Neural progenitor cell (in vitro differentiated cells): ENCODE data around the gene TIMM8B. TPM values are rescaled to one million over a fixed set of nuclear protein-coding genes. Genes with fewer than 3 reads are reported as not detected.

Source experiments
- DNase-seq: peaks from one replicate; pipeline ENCODE4 v3.0.0-alpha.2; 2016; ENCODE audit warnings: low spot score
- H2AFZ ChIP-seq: fragments of 200-600 bp; sonication (generic); replicated peaks from 2 replicates; pipeline ENCODE4 v1.6.1; 2016; ENCODE audit warnings: antibody characterized with exemption
- H3F3A ChIP-seq: fragments of 200-600 bp; sonication (generic); 2 replicates; pipeline ENCODE4 v1.6.1; 2016; ENCODE audit warnings: antibody characterized with exemption, low read depth
- H3K27ac ChIP-seq: fragments of 200-600 bp; sonication (generic); 2 replicates; pipeline ENCODE4 v1.5.1; 2016; ENCODE audit warnings: mild to moderate bottlenecking
- H3K27me3 ChIP-seq: fragments of 200-600 bp; sonication (generic); 2 replicates; pipeline ENCODE4 v1.6.1; 2016; ENCODE audit warnings: mild to moderate bottlenecking, moderate library complexity
- H3K36me3 ChIP-seq: fragments of 200-600 bp; sonication (generic); 2 replicates; pipeline ENCODE4 v1.5.1; 2016
- H3K4me1 ChIP-seq: fragments of 200-600 bp; sonication (generic); 2 replicates; pipeline ENCODE4 v1.6.1; 2016; ENCODE audit warnings: mixed run types
- H3K4me2 ChIP-seq: fragments of 200-600 bp; sonication (generic); 2 replicates; pipeline ENCODE4 v1.6.1; 2016
- H3K4me3 ChIP-seq: fragments of 200-600 bp; sonication (generic); 2 replicates; pipeline ENCODE4 v1.5.1; 2016
- H3K79me2 ChIP-seq: fragments of 200-600 bp; sonication (generic); 2 replicates; pipeline ENCODE4 v1.6.1; 2016; ENCODE audit warnings: low read depth
- H3K9ac ChIP-seq: fragments of 200-600 bp; sonication (generic); 2 replicates; pipeline ENCODE4 v1.6.1; 2016
- H3K9me3 ChIP-seq: fragments of 200-600 bp; sonication (generic); 2 replicates; pipeline ENCODE4 v1.5.1; 2016; ENCODE audit warnings: low read depth
- H4K20me1 ChIP-seq: fragments of 200-600 bp; sonication (generic); 2 replicates; pipeline ENCODE4 v1.6.1; 2016; ENCODE audit warnings: low read depth
- H3K27ac Mint-ChIP-seq: 3 replicates; pipeline ENCODE4 v1.8.0; 2021; ENCODE audit warnings: mixed read lengths
- H3K27me3 Mint-ChIP-seq: 2 replicates; pipeline ENCODE4 v1.8.0; 2022; ENCODE audit warnings: low read depth, mild to moderate bottlenecking, inconsistent platforms, moderate library complexity, mixed read lengths; ENCODE audit not compliant: insufficient read depth
- H3K36me3 Mint-ChIP-seq: 3 replicates; pipeline ENCODE4 v1.8.0; 2021; ENCODE audit warnings: mixed read lengths
- H3K4me1 Mint-ChIP-seq: 3 replicates; pipeline ENCODE4 v1.8.0; 2021; ENCODE audit warnings: mixed read lengths
- H3K4me3 Mint-ChIP-seq: 3 replicates; pipeline ENCODE4 v1.8.0; 2021; ENCODE audit warnings: mild to moderate bottlenecking, moderate library complexity, mixed read lengths
- H3K9me3 Mint-ChIP-seq: 3 replicates; pipeline ENCODE4 v1.8.0; 2020; ENCODE audit warnings: mixed read lengths
- EZH2 ChIP-seq: fragments of 200-600 bp; sonication (generic); IDR thresholded peaks from 2 replicates; pipeline ENCODE4 v1.6.1; 2017; ENCODE audit warnings: antibody characterized with exemption, mild to moderate bottlenecking, moderate library complexity
- EZH2phosphoT487 ChIP-seq: fragments of 200-600 bp; sonication (generic); IDR thresholded peaks from 2 replicates; pipeline ENCODE4 v1.6.1; 2017; ENCODE audit warnings: antibody characterized with exemption
- small RNA-seq: library from RNA; depleted of rRNA; stranded (forward); fragments of <200 nt; gene quantifications from one replicate; pipeline ENCODE3, GENCODE V24; 2015
- total RNA-seq: library from RNA; depleted of rRNA; stranded (reverse); fragments of >200 nt; gene quantifications from 2 replicates; pipeline ENCODE4 v1.2.3, GENCODE V29; 2015; ENCODE audit warnings: low replicate concordance
- TF ChIP-seq, protein P1 (sequence below): fragments of 200-600 bp; sonication (generic); IDR thresholded peaks from 2 replicates; pipeline ENCODE4 v1.5.1; 2017; ENCODE audit warnings: antibody characterized with exemption, mild to moderate bottlenecking

TIMM8B gene
- total RNA-seq, 1 donor from 2014 or later: 38.9 TPM

DNA sequence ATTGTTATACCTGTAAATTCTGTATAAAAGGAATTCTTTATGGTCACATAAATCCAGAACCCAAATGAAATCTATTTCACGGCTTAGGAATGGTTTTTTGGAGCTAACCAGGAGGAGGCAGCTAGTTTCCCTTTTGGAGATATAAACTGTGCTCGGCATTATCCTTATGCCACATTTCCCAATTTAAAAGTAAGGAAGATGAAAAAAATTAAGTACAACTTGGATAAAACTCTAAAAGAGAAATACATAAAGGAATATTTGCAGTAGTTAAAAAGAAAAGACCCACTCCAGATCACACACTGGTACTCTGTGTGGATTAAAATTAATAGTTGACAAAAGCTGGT, 43.6 kb downstream of the TIMM8B start:
- H3K27ac ChIP-seq: no peak overlapping the region
- H3K36me3 ChIP-seq: peaks cover 27% of the 10 kb centered on the region
- peaks cover 7% of the 10 kb centered on the region for H3K9me3 Mint-ChIP-seq
- H3K79me2 ChIP-seq: peaks cover 28% of the 10 kb centered on the region
- peaks cover 35% of the 10 kb centered on the region for H3K36me3 Mint-ChIP-seq
- H3K4me1 Mint-ChIP-seq: no peaks in the 10 kb centered on the region
- no peaks in the 10 kb centered on the region for H3K27me3 Mint-ChIP-seq
- TF ChIP-seq EZH2phosphoT487 (no peak), EZH2 (no peak)
- TF ChIP-seq, protein P1, sequence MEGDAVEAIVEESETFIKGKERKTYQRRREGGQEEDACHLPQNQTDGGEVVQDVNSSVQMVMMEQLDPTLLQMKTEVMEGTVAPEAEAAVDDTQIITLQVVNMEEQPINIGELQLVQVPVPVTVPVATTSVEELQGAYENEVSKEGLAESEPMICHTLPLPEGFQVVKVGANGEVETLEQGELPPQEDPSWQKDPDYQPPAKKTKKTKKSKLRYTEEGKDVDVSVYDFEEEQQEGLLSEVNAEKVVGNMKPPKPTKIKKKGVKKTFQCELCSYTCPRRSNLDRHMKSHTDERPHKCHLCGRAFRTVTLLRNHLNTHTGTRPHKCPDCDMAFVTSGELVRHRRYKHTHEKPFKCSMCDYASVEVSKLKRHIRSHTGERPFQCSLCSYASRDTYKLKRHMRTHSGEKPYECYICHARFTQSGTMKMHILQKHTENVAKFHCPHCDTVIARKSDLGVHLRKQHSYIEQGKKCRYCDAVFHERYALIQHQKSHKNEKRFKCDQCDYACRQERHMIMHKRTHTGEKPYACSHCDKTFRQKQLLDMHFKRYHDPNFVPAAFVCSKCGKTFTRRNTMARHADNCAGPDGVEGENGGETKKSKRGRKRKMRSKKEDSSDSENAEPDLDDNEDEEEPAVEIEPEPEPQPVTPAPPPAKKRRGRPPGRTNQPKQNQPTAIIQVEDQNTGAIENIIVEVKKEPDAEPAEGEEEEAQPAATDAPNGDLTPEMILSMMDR: no peak
- no peak overlapping the region for H2AFZ ChIP-seq
- H3K4me1 ChIP-seq: no peaks in the 10 kb centered on the region
- peaks cover 16% of the 10 kb centered on the region for H4K20me1 ChIP-seq
- H3K27me3 ChIP-seq: no peaks in the 10 kb centered on the region
- H3K4me3 Mint-ChIP-seq: no peak overlapping the region
- no peak overlapping the region for H3K9ac ChIP-seq
- DNase-seq: no peak
- H3K9me3 ChIP-seq: no peaks in the 10 kb centered on the region
- no peak overlapping the region for H3K4me3 ChIP-seq
- H3K27ac Mint-ChIP-seq: no peak overlapping the region
- no peak overlapping the region for H3K4me2 ChIP-seq
- no peaks in the 10 kb centered on the region for H3F3A ChIP-seq

DNA sequence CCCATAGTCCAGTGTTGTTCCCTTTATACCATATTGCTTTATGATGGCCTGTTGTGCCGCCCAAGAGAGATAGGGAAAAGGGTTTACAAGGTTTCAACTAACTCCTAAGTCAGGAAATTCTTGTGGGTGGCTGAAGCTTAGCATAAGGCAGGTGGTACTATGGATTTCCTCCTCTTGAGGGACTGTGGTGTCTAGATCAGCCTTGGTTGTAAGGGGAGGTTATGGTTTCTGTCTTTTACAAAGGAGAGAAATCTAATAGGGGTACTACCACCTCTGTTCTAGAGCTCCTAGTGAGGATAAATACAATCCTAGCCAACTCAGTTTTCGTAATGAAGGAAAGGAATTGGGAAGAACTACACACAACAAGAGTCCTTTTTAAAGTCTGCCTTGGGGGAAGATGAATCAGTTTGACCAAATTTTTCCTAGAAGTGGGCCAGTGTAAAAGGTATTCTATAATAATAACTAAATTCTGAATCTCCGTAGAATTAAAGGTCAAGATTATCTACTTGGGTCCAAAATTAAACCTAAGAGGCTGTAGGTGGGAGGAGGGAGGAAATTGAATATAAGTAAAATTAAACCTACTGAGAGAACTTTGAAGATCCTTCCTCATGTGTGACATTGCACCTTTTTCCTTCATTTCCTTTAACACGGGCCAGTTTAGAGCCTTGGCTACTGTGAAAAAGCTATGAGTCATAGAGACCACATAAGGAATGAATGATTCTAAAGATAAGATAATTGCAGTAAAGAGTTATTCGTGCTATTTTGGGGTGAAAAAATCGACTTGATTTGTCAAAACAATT, 44.2 kb downstream of the TIMM8B start:
- Histone ChIP-seq H3K4me2 (no peak overlapping the region), H3K27me3 (no peaks in the 10 kb centered on the region), H3K36me3 (peaks cover 27% of the 10 kb centered on the region), H3K27ac (no peak overlapping the region), H3F3A (no peaks in the 10 kb centered on the region), H3K4me3 (no peak overlapping the region), H3K79me2 (peaks cover 28% of the 10 kb centered on the region), H4K20me1 (peaks cover 16% of the 10 kb centered on the region), H3K9ac (no peak overlapping the region), H2AFZ (no peak overlapping the region), H3K9me3 (no peaks in the 10 kb centered on the region), H3K4me1 (no peaks in the 10 kb centered on the region)
- Mint-ChIP-seq H3K27ac (no peak overlapping the region), H3K9me3 (peaks cover 5% of the 10 kb centered on the region), H3K4me3 (no peak overlapping the region), H3K36me3 (peaks cover 33% of the 10 kb centered on the region), H3K27me3 (no peaks in the 10 kb centered on the region), H3K4me1 (no peaks in the 10 kb centered on the region)
- TF ChIP-seq, protein P1: no peak
- TF ChIP-seq EZH2 (no peak), EZH2phosphoT487 (no peak)
- DNase-seq: no peak

DNA sequence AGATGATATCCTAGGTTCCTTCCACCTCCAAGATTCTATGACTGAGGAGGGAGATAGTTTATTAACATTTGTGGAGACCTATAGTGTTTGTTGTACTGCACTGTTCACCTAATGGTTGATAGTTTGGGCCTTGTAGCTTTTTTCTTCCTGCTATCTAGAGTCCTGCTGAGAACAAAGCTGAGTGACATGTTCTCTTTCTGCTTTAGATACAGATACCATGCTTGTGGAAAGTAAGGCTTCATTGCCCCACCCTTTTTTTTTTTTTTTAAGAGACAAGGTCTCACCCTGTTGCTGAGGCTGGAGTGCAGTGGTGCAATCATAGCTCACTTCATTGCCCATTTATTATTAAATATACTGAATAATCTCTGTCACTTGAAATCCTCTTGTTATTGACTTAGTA, 49.0 kb downstream of the TIMM8B start:
- Mint-ChIP-seq H3K27me3 (peaks cover 2% of the 10 kb centered on the region), H3K27ac (no peak overlapping the region), H3K4me1 (no peaks in the 10 kb centered on the region), H3K4me3 (no peak overlapping the region), H3K36me3 (peaks cover 25% of the 10 kb centered on the region), H3K9me3 (no peaks in the 10 kb centered on the region)
- no peak overlapping the region for H3K9ac ChIP-seq
- H3K27me3 ChIP-seq: no peaks in the 10 kb centered on the region
- no peak for TF ChIP-seq EZH2phosphoT487
- TF ChIP-seq, protein P1: no peak
- TF ChIP-seq EZH2: no peak
- H3K4me2 ChIP-seq: no peak overlapping the region
- peaks cover 16% of the 10 kb centered on the region for H3K79me2 ChIP-seq
- no peaks in the 10 kb centered on the region for H3K9me3 ChIP-seq
- peaks cover 16% of the 10 kb centered on the region for H4K20me1 ChIP-seq
- peaks cover 6% of the 10 kb centered on the region for H3K36me3 ChIP-seq
- no peak overlapping the region for H2AFZ ChIP-seq
- no peaks in the 10 kb centered on the region for H3K4me1 ChIP-seq
- H3K4me3 ChIP-seq: no peak overlapping the region
- no peak for DNase-seq
- no peaks in the 10 kb centered on the region for H3F3A ChIP-seq
- no peak overlapping the region for H3K27ac ChIP-seq

Small RNAs within 50 kb of the gene (small RNA-seq; reads per million reads assigned to genes)
- gene AP000907.3: not detected

Other genes starting within 250 kb of the TIMM8B start
- gene ALG9, start 215.2 kb downstream of the TIMM8B start, total RNA-seq: 36.9 and 39.5 TPM in 2 replicates
- gene FDXACB1, start 207.6 kb downstream of the TIMM8B start, total RNA-seq: 4.0 and 6.0 TPM in 2 replicates
- 28.6 and 46.7 TPM in 2 replicates for gene CFAP68, start 207.2 kb downstream of the TIMM8B start, total RNA-seq
- 0.45 TPM in 1 of 2 replicates, not detected in the other for gene CRYAB, start 175.0 kb downstream of the TIMM8B start, total RNA-seq
- gene HSPB2, start 174.0 kb downstream of the TIMM8B start, total RNA-seq: not detected in 2 replicates
- 0.65 TPM in 1 of 2 replicates, not detected in the other for gene C11orf52, start 167.8 kb downstream of the TIMM8B start, total RNA-seq
- 23.6 and 25.2 TPM in 2 replicates for gene DIXDC1, start 149.4 kb downstream of the TIMM8B start, total RNA-seq
- 48.2 and 55.7 TPM in 2 replicates for gene DLAT, start 61.3 kb downstream of the TIMM8B start, total RNA-seq
- gene PIH1D2, start 12.7 kb downstream of the TIMM8B start, total RNA-seq: 1.6 and 3.5 TPM in 2 replicates
- 35.9 and 60.0 TPM in 2 replicates for gene NKAPD1, start 12.5 kb downstream of the TIMM8B start, total RNA-seq
- gene SDHD, start 117 bp upstream of the TIMM8B start, total RNA-seq: 59.7 and 75.4 TPM in 2 replicates
- 1.5 TPM in 1 of 2 replicates, not detected in the other for gene IL18, start 77.3 kb upstream of the TIMM8B start, total RNA-seq
- 0.15 and 0.51 TPM in 2 replicates for gene TEX12, start 80.6 kb upstream of the TIMM8B start, total RNA-seq
- gene BCO2, start 88.8 kb upstream of the TIMM8B start, total RNA-seq: 0.87 TPM in 1 of 2 replicates, not detected in the other
- gene PTS, start 139.7 kb upstream of the TIMM8B start, total RNA-seq: 44.8 and 108 TPM in 2 replicates
- gene PLET1, start 174.1 kb upstream of the TIMM8B start, total RNA-seq: not detected in 2 replicates